Measurements from ENCODE around the gene NBAS. TPM values are rescaled to one million over a fixed set of nuclear protein-coding genes. Genes with fewer than 3 reads are reported as not detected.

NBAS gene
- total RNA-seq, 1 donor from 2014 or later = 38.7 TPM

DNA sequence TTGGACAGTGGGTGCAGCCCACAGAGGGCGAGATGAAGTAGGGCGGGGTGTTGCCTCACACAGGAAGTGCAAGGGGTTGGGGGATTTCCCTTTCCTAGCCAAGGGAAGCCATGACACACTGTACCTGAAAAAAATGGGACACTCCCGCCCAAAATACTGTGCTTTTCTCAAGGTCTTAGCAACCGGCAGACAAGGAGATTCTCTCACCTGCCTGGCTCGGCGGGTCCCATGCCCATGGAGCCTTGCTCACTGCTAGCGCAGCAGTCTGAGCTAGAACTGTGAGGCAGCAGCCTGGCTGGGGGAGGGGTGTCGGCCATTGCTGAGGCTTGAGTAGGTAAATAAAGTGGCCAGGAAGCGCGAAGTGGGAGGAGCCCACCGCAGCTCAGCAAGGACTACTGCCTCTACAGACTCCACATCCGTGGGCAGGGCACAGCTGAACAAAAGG, 244.7 kb downstream of the NBAS start:
- intact Hi-C loops (cut with micrococcal nuclease) = loop anchor here (1.0 to 10.0 kb wide), 4 partner anchors 16 to 828 kb away; partner anchors contain the start of gene NBAS

DNA sequence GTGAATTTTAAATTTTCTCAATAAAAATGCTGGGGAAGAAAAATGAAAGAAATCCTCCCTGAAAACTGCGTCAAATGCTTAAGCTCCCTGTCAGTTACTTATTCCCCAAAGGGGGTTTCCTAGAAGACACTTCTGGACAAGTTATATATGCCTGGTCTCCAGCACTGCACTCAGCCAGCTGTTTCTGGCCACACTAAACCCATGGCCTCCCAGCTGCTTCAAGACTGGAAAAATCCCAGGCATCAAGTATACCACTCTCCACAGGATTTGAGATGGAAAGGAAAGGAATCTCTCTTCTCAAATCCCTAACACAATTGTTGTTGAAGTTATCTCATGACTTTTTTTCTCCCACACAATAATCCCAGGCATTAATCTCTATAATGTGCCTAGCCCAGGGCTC, 245.7 kb downstream of the NBAS start:
- intact Hi-C loops (cut with micrococcal nuclease) = loop anchor here (10.0 kb wide), 1 partner anchor 829 kb away; no protein-coding TSS in a partner anchor

DNA sequence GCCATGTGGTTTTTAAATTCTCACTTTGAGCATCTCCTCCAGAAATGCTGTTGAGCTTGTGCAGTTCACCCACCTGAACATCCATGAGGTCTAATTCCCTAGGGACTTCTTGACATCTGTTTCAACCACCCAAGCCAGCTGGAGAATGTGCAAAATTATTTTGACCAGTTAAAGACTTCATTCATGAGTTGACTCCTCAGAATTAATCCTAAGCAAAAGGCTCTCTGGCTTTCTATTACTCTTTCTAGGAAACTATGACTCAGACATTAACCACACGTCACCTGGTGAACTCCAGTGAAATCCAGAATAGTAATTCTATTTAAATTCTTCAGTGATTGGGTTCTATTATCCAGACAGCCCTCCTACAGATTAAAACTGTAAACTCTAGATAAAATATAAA, 247.5 kb downstream of the NBAS start:
- intact Hi-C loops (cut with micrococcal nuclease) = loop anchor here (1.0 to 10.0 kb wide), 2 partner anchors 136 to 831 kb away; no protein-coding TSS in a partner anchor

DNA sequence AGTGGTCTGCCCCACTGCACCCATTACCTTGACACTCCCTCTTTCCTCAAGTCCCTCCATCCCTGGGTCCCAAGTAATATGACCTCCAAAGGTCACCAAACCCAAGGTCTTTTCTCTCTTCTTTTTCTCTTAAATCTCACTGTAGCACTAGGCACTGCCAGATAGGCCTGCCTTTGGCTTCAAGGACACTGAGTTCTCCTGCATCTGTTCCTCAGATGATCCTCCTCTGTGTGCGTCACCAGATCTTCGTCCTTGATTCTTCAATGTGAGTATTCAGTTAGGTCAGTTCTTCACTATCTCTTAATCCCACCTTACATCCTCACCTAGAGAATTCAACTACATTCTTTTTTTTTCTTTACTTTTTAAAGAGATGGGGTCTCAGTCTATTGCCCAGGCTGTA, 249.2 kb downstream of the NBAS start:
- intact Hi-C loops (cut with micrococcal nuclease) = loop anchor here (10.0 kb wide), 1 partner anchor 833 kb away; no protein-coding TSS in a partner anchor

DNA sequence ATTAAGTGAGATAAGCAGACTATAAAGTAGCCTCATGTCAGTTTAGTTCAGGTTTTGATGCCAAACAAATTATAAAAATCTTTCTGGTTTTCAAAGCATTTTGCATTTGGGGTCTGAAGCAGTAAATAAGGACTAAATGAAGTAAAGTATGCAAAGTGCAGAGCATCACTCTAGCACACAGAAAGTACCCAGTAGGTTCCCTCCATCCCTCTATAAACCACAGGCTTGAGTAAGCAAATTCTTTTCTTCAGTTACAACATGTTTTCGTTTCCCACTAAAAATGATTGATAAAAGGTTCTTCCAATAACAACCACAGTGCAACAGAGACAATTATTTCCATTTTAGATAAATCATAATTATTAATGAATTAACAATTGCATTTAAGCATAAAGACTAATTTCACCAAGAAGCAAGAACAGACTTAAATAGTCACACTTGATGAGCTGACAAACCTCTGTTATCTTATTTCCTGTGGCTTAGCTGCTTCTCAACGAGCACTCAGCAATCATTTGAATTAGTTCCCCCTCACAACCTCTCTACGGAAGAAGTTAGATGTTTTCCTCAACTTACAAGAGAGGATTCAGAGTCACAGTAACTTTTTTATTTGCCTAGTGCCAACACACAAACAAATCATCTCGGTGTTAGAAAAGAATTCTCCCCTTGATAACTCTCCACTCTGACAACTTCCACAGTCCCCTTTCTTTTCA, 249.8 kb downstream of the NBAS start:
- intact Hi-C loops (cut with micrococcal nuclease) = loop anchor here (10.0 kb wide), 1 partner anchor 833 kb away; no protein-coding TSS in a partner anchor

DNA sequence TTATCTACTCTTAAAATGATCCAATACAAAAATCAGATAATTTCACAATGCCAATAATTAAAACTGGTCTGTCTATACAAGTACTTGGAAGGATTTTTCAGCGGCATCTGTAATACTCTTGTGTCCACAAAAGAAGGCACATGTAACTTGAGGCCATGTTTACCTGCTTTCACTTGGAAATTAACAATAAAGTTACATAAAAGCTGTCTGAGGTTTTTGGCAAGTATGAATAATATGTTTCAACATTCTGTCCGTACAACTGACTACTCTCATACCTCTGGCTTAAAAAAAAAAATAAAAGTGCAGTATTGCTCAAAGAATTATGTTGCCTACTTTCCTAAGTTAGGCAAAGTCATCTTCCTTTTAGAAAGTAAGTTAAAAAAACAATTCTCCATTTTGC, 253.6 kb downstream of the NBAS start:
- intact Hi-C loops (cut with micrococcal nuclease) = no loop called here

DNA sequence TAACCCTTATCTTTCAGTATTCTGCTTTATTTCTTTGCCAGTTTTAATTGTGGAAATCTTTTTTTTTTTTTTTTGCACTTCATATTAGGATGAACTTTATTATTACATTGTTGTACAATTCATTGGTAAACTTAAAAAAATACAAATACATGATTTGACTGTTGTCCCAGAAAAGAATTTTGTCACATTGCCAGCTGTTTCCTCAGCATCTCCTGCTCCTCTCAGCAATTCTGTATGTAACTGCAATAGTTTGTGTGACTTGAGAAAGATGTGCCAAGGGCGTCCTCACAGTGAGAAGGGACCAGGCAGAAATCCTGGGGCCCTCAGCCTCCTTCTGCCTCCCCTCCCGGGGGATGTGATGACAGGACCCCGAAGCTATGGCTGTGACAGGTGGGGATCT, 254.4 kb downstream of the NBAS start:
- intact Hi-C loops (cut with micrococcal nuclease) = no loop called here

DNA sequence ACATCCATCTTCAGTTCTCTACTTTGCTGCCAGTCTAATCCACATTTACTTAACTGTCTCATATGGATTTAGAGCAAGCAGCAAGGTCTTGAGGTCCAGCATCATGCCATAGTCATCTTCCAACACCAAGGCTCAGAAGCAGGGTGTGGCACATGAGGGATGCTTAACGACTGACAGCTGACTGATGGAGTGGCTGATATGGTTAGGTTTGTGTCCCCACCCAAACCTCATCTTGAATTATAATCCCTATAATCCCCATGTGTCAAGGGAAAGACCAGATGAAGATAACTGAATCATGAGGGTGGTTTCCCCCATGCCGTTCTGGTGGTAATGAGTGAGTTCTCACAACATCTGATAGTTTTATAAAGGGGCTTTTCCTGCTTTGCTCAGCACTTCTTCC, 257.3 kb downstream of the NBAS start:
- intact Hi-C loops (cut with micrococcal nuclease) = no loop called here

DNA sequence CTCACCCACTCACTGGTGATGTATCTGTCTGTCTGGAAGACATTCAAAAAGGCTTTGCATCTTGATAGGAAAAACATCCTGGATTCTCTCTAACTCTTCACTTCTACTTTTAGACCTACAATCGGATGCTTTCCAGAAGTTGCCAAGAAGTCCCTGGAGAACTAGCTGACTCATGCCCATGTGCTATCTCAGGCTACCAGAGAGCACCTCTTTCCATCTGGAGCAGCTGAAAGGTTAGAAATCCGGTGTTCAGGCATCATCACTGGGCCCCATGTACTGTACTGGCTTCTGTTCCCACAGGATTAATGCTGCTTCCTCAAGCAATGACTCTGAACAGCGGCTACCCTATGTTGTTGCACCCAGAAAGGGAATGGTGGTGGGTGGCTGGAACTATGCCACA, 259.0 kb downstream of the NBAS start:
- intact Hi-C loops (cut with micrococcal nuclease) = no loop called here

DNA sequence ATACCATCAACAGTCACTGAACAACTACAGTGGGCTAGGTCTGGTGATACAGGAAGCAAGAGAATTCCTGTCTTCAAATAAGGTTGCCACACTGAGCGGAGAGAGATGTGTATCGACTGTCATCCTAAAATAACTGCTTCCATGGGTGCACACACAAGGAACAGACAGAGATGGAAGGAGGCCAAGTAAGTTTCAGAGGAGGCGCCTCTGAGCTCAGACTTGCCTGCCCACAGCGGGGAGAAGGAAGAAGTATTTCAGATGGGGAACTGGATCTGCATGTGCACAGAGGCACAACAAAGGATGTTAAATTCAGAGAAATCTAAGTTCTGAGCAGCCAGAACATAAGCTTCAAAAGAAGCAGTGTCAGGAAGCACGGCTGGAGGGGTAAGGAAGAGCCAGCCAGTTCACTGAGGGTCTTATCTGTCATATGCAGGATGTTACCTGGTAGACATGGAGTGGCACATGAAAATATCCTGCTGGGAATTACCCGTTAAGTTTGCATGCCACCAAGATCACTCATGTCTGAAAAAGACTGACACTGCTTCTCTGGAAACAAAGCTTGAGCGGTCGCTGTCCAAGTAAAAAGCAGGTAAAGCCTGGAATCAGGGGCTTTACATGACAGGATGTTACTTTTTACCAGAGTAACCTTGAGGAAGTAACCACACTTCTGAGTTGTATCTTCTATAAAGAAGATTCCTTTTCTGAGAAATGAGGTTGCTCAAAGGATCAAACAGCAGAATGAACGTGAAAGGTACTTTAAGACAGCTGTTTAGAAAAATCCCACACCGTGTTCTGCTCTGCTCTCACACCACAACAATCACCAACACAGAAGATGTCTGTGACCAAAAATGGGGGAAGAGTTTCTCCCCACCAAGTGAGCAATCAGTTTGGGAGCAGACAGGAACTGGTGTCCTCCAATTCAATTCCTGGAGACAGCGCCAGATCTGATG, 260.2 kb downstream of the NBAS start:
- intact Hi-C loops (cut with micrococcal nuclease) = loop anchor here (2.0 kb wide), 1 partner anchor 16 kb away; no protein-coding TSS in a partner anchor

DNA sequence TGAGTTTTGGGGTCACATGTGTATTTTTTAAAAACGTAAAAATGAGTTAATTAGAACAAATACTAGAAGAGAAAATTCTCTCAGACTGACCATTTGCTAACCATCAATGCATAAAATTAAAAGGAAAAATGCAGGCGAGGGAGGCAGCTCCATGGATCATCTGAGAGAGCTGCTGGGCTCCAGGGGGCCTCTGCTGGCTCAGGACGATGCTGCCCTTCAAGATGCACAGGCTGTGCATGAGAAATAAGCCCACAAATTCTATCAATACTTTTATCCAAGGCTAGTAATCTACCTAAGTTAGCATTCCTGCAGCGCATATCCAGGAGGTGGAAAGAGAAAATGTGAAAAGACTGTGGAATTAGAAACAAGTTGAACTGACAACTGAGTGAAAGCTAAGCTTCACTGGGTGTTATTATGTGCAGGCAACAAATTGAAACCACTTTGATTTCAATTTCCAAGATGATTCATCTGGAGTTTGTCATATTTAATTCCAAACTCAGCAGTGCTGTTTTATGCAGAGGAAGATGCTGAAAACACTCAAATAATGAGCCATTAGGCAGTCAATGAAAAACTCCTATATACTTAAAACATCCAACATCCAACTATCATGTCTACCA, 261.1 kb downstream of the NBAS start:
- intact Hi-C loops (cut with micrococcal nuclease) = loop anchor here (2.0 kb wide), 1 partner anchor 17 kb away; no protein-coding TSS in a partner anchor

DNA sequence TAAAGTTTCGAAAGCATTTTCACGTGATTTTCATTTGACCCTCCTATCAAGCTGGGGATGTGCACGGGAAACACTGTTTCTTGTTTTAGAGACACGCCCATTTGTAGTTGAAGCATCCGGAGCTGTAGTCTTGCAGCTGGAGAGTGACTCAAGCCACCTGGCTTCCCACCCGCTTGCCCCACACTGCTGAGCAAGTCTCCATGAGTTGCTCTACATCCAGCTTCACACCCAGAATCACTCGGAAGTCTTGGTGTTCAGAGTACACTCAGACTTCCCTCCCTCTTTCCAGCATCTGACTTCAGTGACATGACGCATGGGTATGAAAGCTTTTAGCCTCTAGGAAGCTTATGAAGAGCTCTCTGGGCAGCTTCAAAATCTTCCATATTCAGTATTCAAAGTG, 262.4 kb downstream of the NBAS start:
- intact Hi-C loops (cut with micrococcal nuclease) = no loop called here

DNA sequence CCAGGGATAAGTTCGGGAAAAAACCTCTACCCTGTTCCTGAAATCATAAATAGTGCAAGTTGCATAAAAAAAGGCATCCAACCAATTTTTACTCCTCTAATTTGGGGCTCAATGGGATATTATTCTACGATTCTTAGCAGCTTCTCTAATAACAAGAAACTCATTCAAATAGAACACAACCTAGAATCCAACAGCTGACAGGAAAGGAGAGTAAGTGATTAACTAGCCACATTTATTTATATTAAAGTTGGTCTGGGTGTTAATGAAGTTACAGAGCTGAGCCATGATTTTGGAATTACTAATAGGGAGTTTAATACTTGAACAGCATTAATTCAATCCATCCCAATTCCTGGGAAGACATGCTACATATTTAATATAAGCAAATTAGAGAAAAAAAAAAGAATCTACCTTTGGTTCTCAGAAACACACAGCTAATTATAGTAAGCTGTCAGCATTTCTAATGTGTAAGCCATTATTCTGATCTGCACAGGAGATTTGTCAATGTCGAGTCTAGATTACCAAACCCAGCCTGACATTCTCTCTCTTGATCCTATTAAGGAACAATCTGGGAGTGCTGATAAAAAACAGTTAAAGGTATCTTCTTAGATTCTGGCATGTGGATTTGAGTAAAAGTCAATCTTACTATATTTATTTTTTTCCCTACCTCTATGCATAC, 267.7 kb downstream of the NBAS start:
- intact Hi-C loops (cut with micrococcal nuclease) = no loop called here

DNA sequence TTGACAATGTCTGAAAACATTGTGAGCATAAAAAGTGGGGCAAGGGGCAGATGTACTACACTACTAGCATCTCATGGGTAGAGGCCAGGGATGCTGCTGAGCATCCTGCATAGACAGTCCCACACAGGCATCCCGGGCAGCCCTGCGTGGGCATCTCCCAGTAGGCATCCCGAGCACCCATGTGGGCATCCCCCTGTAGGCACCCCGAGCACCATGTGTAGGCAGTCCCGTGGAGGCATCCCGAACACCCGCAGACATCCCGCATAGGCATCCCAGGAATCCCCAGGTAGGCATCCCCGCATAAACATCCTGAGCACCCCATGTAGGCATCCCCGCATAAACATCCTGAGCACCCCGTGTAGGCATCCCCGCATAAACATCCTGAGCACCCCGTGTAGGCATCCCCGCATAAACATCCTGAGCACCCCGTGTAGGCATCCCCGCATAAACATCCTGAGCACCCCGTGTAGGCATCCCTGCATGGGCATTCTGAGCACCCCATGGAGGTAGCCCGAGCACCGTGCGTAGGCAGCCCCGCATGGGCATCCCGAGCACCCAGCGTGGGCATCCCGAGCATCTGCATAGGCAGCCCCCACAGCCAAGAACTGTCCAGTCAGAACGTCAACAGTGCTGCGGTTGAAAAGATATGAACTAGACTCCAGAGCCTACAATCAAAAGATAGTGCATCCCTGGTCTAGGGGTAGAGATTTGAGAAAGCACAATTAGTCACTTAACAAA, 273.5 kb downstream of the NBAS start:
- intact Hi-C loops (cut with micrococcal nuclease) = no loop called here

DNA sequence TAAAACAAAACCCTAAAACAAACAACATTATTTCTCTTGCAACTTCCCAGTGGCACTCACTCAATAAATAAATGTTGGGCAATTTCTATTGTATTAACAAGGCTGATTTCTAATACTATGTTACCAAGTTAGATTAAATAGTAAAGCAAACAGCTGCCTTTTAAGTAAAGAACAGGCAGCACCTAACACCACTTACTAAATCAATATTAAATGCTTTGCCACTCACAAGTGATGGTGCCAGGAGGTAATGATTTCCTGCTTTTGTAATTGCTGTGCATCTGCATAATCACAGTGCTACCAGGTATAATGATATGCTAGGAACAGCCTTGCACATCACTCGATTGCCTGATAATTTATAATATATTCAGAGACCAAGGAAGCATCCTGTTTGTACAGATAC, 276.5 kb downstream of the NBAS start:
- intact Hi-C loops (cut with micrococcal nuclease) = no loop called here

DNA sequence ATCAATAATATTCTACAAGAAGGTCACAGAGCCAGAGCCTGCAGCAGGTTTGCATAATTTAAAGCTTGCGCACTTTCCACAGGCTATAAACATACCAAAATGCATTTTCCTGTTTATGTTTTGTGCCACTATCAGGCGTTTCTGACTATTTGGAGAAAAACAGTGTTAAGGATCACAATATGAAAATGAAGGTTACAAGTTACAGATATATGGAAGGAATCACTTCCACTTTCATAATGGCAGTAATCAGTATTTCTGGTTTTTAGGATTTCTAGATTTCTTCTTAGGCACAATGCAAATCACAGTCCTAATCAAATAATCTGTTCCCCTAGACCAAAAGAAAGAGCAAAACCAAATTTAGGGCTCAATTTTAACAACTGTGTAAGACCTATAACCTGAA, 279.5 kb downstream of the NBAS start:
- intact Hi-C loops (cut with micrococcal nuclease) = no loop called here

DNA sequence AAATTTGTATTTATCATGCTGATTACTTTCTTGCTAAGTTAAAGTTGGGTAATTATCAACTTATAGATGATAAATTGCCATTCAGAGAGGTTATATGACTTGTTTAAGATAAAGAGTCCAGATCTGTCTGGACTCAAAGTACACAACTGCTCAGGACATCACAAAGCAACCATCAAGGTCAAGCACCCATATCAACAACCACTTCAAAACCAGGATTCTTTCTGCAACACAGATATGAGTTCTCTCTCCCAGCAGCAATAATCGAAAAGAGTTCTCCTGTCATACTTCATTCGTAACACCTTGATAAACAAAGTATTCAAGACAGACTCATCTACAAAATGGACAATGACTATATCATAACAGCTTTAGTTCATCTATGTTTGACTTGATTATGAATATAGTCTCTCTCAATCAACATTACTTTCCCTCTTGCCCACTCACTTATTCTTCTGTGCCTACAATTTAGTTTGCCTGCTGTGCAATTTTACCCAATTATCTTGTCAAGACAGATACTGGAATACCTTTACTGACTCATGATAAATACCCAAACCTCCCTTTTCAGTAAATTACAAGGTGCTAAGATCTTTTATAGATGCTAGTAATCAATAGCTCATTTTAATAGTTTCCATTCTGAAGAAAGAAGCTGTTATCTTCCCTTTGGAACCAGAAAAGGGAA, 281.8 kb downstream of the NBAS start:
- intact Hi-C loops (cut with micrococcal nuclease) = no loop called here

DNA sequence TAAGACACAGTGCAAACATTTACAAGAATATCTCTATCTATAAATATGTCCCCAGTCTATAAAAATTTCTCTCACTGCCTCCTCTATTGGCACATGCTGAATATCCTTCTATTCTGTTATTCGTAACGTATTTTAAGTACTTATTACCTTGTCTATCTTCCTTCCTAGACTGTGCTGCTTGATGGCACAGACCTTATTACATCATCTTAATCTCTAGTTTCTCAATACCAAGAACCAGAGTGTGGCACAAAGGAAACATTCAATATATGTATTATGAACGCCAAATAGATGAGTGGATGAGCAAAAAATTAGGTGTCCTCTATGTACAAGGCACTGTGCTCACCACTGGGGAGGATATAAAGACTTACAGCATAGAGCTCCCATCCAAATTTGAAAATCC, 282.8 kb downstream of the NBAS start:
- intact Hi-C loops (cut with micrococcal nuclease) = no loop called here

DNA sequence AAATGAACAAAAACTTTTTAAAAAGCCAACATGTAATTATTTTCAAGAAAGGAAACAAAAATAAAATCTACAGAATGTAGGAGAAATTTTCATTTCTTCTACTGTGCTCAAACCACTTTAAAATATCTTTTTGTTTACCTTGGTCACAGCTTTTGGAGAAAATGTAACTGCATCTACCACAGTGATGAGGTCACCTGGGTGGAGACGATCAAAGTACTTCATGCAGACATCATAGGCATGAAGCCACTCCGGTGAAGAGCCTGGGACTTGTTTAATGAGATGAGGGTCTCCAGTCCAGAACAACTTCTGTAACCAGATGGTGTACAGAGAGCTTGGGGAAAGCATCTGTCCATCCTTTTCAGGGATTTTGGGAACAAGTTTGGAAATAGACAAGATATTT, 285.8 kb downstream of the NBAS start:
- intact Hi-C loops (cut with micrococcal nuclease) = no loop called here

DNA sequence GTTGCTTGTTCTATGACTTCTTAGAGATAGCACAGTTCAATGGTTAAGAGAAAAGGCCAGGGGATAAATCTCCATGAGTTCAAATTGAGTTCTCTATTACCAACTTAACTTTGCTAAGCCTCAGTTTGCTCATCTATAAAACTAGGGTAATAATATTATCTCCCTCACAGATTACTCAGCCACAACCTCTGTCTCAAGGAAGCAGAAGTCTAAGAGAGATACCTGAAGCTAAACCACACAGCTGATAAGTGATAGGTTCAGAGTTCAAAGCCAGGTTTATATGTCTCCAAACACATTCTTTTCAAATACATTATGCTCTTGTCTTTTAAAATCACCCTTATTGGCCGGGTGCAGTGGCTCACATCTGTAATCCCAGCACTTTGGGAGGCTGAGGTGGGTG, 287.7 kb downstream of the NBAS start:
- intact Hi-C loops (cut with micrococcal nuclease) = no loop called here
